Peyer's patch (tissue), 4 donors: Measurements from ENCODE around the gene ATP6V1G1. TPM values are rescaled to one million over a fixed set of nuclear protein-coding genes. Genes with fewer than 3 reads are reported as not detected.
"Not testable (repeated sequence)": the region's sequence is repeated elsewhere in the genome, so short reads cannot be mapped to it uniquely, and the experiment has no call there.

Source experiments
- DNase-seq, 3 donors: peaks; one replicate each; pipeline ENCODE4 v3.0.0-alpha.2; 2017 to 2019
- H3K27ac ChIP-seq, 4 donors: fragments of 200-600 bp; sonication (generic); one replicate each; pipeline ENCODE4 v1.5.1; 2016 to 2019
- H3K27me3 ChIP-seq, 2 donors: fragments of 200-600 bp; sonication (generic); one replicate each; pipeline ENCODE4 v1.5.1; 2019
- H3K36me3 ChIP-seq, 3 donors: fragments of 200-600 bp; sonication (generic); one replicate each; pipeline ENCODE4 v1.5.1; 2016 to 2019
- H3K4me1 ChIP-seq, 4 donors: fragments of 200-600 bp; sonication (generic); one replicate each; pipeline ENCODE4 v1.5.1; 2016 to 2019
- H3K4me3 ChIP-seq, 4 donors: fragments of 200-600 bp; sonication (generic); 1 replicate in 3 of 4; 2 replicates in 1 of 4; pipeline ENCODE4 v1.5.1; 2016 to 2019; ENCODE audit warnings: mild to moderate bottlenecking in 1 of 4
- H3K9me3 ChIP-seq, 4 donors: fragments of 200-600 bp; sonication (generic); one replicate each; pipeline ENCODE4 v1.5.1; 2016 to 2019; ENCODE audit warnings: mild to moderate bottlenecking in 1 of 4
- CTCF ChIP-seq, 6 experiments: fragments of 450-650 bp in 4 of 6; fragments of 200-600 bp in 2 of 6; sonication (generic) in 1 of 6; IDR thresholded peaks; one replicate each; pipeline ENCODE4 v1.5.1; 2017 to 2019; ENCODE audit warnings: antibody characterized with exemption in 6 of 6, mild to moderate bottlenecking in 3 of 6, moderate library complexity in 1 of 6
- POLR2A ChIP-seq, 2 donors: fragments of 450-650 bp; IDR thresholded peaks; one replicate each; pipeline ENCODE4 v1.5.1; 2017; ENCODE audit warnings: antibody characterized with exemption in 2 of 2, mild to moderate bottlenecking in 2 of 2, moderate library complexity in 2 of 2
- total RNA-seq, 4 donors: library from RNA; depleted of rRNA; stranded (reverse); fragments of >200 nt; gene quantifications; one replicate each; pipeline ENCODE4 v1.1.0, GENCODE V29; 2016

The ATP6V1G1 gene
- total RNA-seq, 4 donors from 2014 or later = 84.3 to 166 (median 107) TPM

GRCh38 chr9:114591849-114592248, 4.3 kb downstream of the ATP6V1G1 start:
- TF ChIP-seq POLR2A (IDR thresholded peaks at IDR 0.05) = no peak
- TF ChIP-seq CTCF (IDR thresholded peaks at IDR 0.05) = no peak
- Histone ChIP-seq H3K4me3 (peak overlapping the region in 2 of 4 donors; percentile 2), H3K4me1 (peaks cover 0 to 46% (median 24%) of the 10 kb centered on the region in 4 donors)

GRCh38 chr9:114592356-114592755, 4.8 kb downstream of the ATP6V1G1 start:
- H3K9me3 ChIP-seq = no peaks in the 10 kb centered on the region
- peaks cover 0 to 48% (median 0%) of the 10 kb centered on the region in 3 donors for H3K36me3 ChIP-seq
- H3K4me1 ChIP-seq = peaks cover 0 to 43% (median 24%) of the 10 kb centered on the region in 4 donors
- H3K4me3 ChIP-seq = no peak overlapping the region
- DNase-seq = peak in 2 of 3 donors; percentile 76 to 84
- peak; percentile 31 to 51 (median 38) for TF ChIP-seq CTCF (IDR thresholded peaks at IDR 0.05)
- no peak for TF ChIP-seq POLR2A (IDR thresholded peaks at IDR 0.05)
- H3K27ac ChIP-seq = peak overlapping the region; percentile 61 to 93 (median 79)
- H3K27me3 ChIP-seq = no peaks in the 10 kb centered on the region

More at GRCh38 chr9:114591849-114592248, 4.3 kb downstream of the ATP6V1G1 start:
- DNase-seq = no peak
- H3K27me3 ChIP-seq = no peaks in the 10 kb centered on the region
- H3K9me3 ChIP-seq = no peaks in the 10 kb centered on the region
- peaks cover 0 to 45% (median 0%) of the 10 kb centered on the region in 3 donors for H3K36me3 ChIP-seq
- H3K27ac ChIP-seq = peak overlapping the region; percentile 61 to 93 (median 79)

- H3K9me3 ChIP-seq = no peaks in the 10 kb centered on the region
- peaks cover 0 to 36% (median 23%) of the 10 kb centered on the region in 4 donors for H3K4me1 ChIP-seq
- peaks cover 0 to 66% (median 0%) of the 10 kb centered on the region in 3 donors for H3K36me3 ChIP-seq
- DNase-seq = no peak
- H3K27me3 ChIP-seq = no peaks in the 10 kb centered on the region
- no peak for TF ChIP-seq CTCF (IDR thresholded peaks at IDR 0.05)
- TF ChIP-seq POLR2A (IDR thresholded peaks at IDR 0.05) = no peak
- H3K4me3 ChIP-seq = no peak overlapping the region
- no peak overlapping the region for H3K27ac ChIP-seq
These were observed 6.6 kb downstream of the ATP6V1G1 start for GRCh38 chr9:114594136-114594535.

GRCh38 chr9:114600502-114601248, 13.1 kb downstream of the ATP6V1G1 start:
- peaks cover 0 to 50% (median 0%) of the 10 kb centered on the region in 3 donors for H3K36me3 ChIP-seq

GRCh38 chr9:114601787-114602186, 14.2 kb downstream of the ATP6V1G1 start:
- not testable (repeated sequence) for DNase-seq, H3K4me3 ChIP-seq, H3K27me3 ChIP-seq, H3K9me3 ChIP-seq, H3K27ac ChIP-seq, H3K4me1 ChIP-seq
- H3K36me3 ChIP-seq = peaks cover 0 to 38% (median 0%) of the 10 kb centered on the region in 3 donors

More at GRCh38 chr9:114600502-114601248, 13.1 kb downstream of the ATP6V1G1 start:
- not testable (repeated sequence) for DNase-seq, H3K27me3 ChIP-seq, H3K4me3 ChIP-seq, H3K9me3 ChIP-seq, H3K4me1 ChIP-seq, H3K27ac ChIP-seq

GRCh38 chr9:114602620-114603019, 15.1 kb downstream of the ATP6V1G1 start:
- no peak overlapping the region for H3K27ac ChIP-seq
- TF ChIP-seq POLR2A (IDR thresholded peaks at IDR 0.05) = no peak
- TF ChIP-seq CTCF (IDR thresholded peaks at IDR 0.05) = no peak
- peaks cover 0 to 33% (median 0%) of the 10 kb centered on the region in 3 donors for H3K36me3 ChIP-seq
- no peak for DNase-seq
- no peaks in the 10 kb centered on the region for H3K4me1 ChIP-seq
- H3K27me3 ChIP-seq = no peaks in the 10 kb centered on the region
- H3K4me3 ChIP-seq = no peak overlapping the region
- H3K9me3 ChIP-seq = no peaks in the 10 kb centered on the region
